Hematopoietic multipotent progenitor cell treated with erythropoietin and hydrocortisone succinate and interleukin-3 and kit ligand, for 6 days (in vitro differentiated cells): ENCODE measurements around the gene TMC1.
A peak's percentile ranks its signal among the peaks of the same experiment; 100 is the strongest.
"Not testable (repeated sequence)": the region's sequence is repeated elsewhere in the genome, so short reads cannot be mapped to it uniquely, and the experiment has no call there.

Experiments used
- DNase-seq: peaks from one replicate; pipeline ENCODE4 v3.0.0-alpha.2; 2015

TMC1 gene

GRCh38 chr9:72827950-72828731 is 306.7 kb downstream of the TMC1 start:
- no peak for DNase-seq

- DNase-seq: no peak
These were observed 313.6 kb downstream of the TMC1 start for GRCh38 chr9:72834994-72835393.

- DNase-seq: no peak
These were observed 315.4 kb downstream of the TMC1 start for GRCh38 chr9:72836790-72837189.

- DNase-seq: no peak
These were observed 317.7 kb downstream of the TMC1 start for GRCh38 chr9:72839085-72839484.

- DNase-seq: peak; percentile 19
These were observed 322.4 kb downstream of the TMC1 start for GRCh38 chr9:72843520-72844439.

GRCh38 chr9:72844440-72844768 is 323.0 kb downstream of the TMC1 start:
- DNase-seq: no peak

- not testable (repeated sequence) for DNase-seq
These were observed 323.6 kb downstream of the TMC1 start for GRCh38 chr9:72845052-72845451.

- DNase-seq: not testable (repeated sequence)
These were observed 328.8 kb downstream of the TMC1 start for GRCh38 chr9:72850209-72850608.

GRCh38 chr9:72855321-72855720 is 333.9 kb downstream of the TMC1 start:
- DNase-seq: no peak

- DNase-seq: no peak
These were observed 334.6 kb downstream of the TMC1 start for GRCh38 chr9:72855890-72856523.

GRCh38 chr9:72856972-72857623 is 335.7 kb downstream of the TMC1 start:
- peak; percentile 83 for DNase-seq

- no peak for DNase-seq
These were observed 336.2 kb downstream of the TMC1 start for GRCh38 chr9:72857624-72857996.

- no peak for DNase-seq
These were observed 336.9 kb downstream of the TMC1 start for GRCh38 chr9:72858089-72858912.

- not testable (repeated sequence) for DNase-seq
These were observed 341.4 kb downstream of the TMC1 start for GRCh38 chr9:72862788-72863187.

- DNase-seq: peak; percentile 18
These were observed 342.2 kb downstream of the TMC1 start for GRCh38 chr9:72863456-72864094.

GRCh38 chr9:72864327-72864726 is 342.9 kb downstream of the TMC1 start:
- DNase-seq: no peak

GRCh38 chr9:72871685-72872084 is 350.3 kb downstream of the TMC1 start:
- DNase-seq: peak; percentile 73

- DNase-seq: no peak
These were observed 351.3 kb downstream of the TMC1 start for GRCh38 chr9:72872718-72873117.

GRCh38 chr9:72873456-72873855 is 352.0 kb downstream of the TMC1 start:
- DNase-seq: no peak

- DNase-seq: no peak
These were observed 352.9 kb downstream of the TMC1 start for GRCh38 chr9:72874344-72874743.

GRCh38 chr9:72875221-72875620 is 353.8 kb downstream of the TMC1 start:
- no peak for DNase-seq

- no peak for DNase-seq
These were observed 359.4 kb downstream of the TMC1 start for GRCh38 chr9:72880821-72881220.
